HG03097 (cell line): ENCODE results near the gene HOXD8.

ENCODE experiments used
- ATAC-seq: cut with Tn5 transposase; IDR thresholded peaks from one replicate; pipeline ENCODE4 v1.9.1; 2021; ENCODE audit not compliant: unreplicated experiment, low FRiP score

The HOXD8 gene

DNA sequence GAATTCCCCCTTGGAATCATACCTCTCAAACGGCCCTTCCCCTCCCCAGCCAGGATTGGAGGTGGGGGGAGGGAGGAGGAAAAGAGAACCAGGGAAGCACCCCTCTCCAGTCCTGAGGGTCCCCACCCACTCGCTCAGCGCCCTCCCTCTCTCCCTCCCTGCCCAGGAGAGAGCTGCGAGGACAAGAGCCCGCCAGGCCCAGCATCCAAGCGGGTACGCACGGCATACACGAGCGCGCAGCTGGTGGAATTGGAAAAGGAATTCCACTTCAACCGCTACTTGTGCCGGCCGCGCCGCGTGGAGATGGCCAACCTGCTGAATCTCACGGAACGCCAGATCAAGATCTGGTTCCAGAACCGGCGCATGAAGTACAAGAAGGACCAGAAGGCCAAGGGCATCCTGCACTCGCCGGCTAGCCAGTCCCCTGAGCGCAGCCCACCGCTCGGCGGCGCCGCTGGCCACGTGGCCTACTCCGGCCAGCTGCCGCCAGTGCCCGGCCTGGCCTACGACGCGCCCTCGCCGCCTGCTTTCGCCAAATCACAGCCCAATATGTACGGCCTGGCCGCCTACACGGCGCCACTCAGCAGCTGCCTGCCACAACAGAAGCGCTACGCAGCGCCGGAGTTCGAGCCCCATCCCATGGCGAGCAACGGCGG lies 42.0 kb downstream of the HOXD8 start:
- ATAC-seq: no peak

DNA sequence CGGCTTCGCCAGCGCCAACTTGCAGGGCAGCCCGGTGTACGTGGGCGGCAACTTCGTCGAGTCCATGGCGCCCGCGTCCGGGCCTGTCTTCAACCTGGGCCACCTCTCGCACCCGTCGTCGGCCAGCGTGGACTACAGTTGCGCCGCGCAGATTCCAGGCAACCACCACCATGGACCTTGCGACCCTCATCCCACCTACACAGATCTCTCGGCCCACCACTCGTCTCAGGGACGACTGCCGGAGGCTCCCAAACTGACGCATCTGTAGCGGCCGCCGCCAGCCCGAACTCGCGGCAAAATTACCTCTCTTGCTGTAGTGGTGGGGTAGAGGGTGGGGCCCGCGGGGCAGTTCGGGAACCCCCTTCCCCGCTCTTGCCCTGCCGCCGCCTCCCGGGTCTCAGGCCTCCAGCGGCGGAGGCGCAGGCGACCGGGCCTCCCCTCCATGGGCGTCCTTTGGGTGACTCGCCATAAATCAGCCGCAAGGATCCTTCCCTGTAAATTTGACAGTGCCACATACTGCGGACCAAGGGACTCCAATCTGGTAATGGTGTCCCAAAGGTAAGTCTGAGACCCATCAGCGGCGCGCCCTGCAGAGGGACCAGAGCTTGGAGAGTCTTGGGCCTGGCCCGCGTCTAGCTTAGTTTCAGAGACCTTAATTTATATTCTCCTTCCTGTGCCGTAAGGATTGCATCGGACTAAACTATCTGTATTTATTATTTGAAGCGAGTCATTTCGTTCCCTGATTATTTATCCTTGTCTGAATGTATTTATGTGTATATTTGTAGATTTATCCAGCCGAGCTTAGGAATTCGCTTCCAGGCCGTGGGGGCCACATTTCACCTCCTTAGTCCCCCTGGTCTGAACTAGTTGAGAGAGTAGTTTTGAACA lies 42.7 kb downstream of the HOXD8 start:
- ATAC-seq: no peak

DNA sequence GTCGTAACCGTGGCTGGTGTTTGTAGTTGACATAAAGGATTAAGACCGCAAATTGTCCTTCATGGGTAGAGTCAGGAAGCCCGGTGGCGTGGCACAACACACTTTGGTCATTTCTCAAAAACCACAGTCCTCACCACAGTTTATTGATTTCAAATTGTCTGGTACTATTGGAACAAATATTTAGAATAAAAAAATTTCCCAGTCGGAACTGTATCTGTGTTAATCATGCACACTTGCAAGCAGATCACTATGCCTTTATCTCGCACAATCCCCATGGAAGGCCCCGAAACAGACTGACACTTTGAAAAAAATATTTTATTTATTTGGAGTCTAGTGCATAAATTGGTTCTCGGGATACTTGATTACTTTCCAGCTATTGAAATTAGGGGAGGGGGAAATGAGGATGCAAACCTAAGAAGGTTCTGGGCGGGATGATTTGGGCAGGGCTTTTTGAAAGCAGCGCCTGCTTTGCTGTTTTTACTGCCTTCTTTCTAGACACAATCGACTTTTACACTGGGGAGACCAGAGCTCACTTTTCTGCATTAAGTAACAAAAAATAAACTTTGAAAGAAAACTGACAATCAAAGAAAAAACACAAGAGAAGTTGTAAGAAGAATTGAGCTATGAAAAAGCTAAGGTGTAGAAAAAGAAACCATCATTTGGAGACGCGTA lies 43.5 kb downstream of the HOXD8 start:
- ATAC-seq: no peak

DNA sequence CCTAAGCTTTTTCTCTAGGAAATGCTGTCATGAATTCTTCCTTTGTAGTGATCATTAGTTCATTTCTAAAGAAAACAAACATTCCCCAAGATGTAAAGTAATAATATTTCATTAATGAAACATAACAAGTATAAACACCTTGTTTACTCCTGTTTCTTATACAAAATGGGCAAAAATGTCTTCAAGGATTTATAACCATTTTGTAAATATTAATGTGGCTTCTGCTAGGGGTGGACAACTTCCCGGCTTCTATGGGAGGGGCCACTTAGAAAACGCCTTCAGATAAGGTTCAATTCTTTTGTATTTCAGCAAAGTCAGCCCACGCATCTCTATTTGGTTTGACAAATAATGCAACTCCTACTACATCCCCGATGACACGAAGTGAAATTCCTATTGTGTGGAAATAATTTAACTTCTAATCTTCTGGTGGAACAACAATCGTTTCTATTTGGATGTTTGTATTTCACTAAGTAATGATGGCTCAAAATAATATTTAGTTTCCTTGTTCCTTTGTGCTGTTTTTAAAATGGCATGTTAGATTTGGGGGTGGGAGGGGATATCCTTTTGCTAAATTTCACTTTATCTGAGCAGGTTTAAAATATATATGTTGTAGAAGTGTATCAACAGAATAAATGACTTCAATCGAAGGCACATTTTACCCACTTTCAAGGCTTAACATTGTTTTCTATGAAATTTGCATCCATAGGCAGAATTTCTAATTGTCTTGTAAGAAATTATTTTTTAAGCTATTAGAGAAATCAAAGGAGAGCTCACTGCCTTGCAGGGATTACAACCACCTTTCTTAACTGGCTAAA lies 44.3 kb downstream of the HOXD8 start:
- ATAC-seq: no peak

DNA sequence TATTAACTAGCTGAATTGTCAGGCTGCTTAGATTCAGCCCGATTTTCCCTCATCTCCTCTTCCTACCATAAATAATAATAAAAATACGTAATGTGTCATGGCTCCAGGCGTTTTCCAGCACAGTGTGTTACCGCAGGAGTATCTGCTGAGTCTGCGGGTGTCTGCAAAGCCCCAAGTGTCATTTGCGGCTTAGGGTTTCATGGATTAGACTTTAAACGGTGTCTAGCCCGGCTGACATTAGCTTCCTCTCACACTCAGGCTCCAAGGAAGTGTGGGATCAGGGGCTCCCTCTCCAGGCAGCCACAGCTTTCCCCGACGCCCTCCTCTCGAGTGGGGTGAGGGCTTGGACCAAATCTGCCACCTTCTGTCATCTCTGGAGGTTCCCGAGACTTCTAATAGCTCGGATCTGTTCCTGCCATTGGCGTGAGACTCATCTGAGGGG lies 44.9 kb downstream of the HOXD8 start:
- ATAC-seq: no peak

DNA sequence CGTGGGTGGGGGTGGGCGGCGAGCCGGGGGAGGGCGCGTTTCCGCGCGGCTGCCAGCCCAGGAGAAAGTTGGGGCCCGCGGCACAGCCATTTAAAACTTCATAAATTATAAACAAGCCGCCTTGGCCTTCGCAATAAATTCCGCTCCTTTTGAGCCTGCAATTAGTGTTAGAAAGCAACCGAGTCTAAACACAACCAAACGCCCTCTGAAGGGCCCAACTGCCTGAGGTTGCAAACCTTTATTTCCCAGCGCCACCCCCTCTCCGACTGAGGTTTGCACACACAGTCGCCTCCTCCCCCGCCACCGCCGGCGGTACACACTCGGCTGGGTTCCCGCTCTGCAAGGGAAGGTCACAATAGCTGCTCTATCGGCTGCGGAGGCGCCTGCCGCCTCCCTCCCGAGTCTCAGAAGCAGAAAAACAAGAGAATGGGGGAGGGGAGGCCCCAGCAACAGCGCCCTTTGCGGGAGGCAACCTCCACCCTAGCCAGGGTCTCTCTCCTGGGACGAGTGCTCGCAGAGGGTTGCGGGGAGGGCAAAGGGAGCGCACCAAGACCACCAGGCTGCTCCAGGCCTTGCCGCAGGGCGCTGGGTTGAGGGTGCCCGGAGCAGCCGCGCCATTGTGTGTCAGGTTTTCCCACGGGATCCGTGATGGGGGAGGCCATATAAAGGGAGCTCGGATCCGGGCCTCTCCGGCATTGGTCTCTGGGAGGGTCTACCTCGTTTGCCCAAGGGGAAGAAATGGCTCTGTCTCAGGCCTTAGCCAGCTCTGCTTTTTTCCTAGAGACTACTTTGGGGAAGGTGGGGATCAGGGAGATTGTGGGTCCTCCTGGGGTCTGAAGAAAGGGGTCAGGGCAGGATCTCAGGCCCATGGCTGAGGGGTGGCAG lies 45.6 kb downstream of the HOXD8 start:
- no peak for ATAC-seq

DNA sequence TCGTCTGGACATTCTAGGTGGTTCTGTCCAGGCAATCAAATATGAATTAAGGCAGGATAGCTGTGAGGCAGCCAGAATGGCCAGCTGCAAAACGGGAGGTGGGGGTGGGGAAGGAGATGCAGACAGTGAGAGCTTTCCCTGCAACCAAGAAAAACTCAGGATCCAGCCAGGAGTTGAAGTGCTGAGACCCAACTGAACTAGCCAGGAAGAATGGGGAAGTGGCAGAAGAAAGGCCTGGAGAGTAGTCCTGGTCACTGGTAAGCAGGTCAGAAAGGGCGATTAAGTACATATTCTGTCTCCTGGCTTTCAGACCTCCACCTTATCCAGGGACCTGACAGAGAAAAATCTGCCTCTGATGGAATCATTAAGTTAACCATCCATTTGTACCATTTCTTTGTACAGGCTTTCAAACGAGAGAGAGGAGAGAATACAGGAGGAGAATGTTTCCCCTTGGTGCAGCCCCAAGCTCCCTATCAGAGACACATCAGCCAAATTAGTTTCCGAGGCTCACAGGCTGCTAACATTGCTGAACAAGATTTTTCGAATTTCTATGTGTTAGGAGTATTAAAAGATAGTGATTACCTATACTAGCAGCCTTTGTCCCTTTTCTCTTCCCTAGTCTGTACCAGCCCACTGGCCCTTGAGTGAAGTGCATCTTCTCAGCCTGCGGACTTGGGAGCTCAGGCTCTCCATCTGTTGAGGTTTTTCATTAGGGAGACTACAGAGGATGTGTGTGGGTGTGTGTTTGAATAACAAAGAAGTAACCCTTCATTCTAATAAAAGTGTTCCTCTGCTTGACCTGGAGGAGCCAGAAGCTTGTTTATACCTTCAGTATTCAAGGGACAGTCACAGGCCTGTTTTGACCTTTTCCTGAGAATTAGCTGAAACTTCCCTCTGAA lies 46.5 kb downstream of the HOXD8 start:
- ATAC-seq: no peak

DNA sequence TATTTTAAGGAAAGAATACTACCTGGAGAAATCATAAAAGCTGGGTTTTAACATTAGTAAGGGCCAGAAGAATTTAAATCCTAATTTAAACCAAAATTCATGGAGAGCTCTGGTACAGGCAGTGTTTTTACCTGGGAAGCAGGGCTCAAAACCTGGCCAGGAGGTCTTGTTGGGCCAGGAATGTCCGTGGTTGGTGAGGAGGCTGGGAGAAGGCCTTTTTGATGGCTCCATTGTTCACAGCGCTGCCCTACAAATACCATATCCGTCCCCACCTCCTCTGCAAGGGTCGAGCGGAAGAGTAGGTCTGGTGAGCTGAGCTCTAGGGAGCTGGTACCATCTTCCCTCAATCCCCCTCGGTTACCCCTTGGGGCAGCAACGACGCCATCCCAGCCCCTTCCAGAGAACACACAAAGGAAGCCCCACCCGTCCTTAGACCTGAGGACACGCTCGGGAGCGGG lies 48.1 kb downstream of the HOXD8 start:
- ATAC-seq: no peak

DNA sequence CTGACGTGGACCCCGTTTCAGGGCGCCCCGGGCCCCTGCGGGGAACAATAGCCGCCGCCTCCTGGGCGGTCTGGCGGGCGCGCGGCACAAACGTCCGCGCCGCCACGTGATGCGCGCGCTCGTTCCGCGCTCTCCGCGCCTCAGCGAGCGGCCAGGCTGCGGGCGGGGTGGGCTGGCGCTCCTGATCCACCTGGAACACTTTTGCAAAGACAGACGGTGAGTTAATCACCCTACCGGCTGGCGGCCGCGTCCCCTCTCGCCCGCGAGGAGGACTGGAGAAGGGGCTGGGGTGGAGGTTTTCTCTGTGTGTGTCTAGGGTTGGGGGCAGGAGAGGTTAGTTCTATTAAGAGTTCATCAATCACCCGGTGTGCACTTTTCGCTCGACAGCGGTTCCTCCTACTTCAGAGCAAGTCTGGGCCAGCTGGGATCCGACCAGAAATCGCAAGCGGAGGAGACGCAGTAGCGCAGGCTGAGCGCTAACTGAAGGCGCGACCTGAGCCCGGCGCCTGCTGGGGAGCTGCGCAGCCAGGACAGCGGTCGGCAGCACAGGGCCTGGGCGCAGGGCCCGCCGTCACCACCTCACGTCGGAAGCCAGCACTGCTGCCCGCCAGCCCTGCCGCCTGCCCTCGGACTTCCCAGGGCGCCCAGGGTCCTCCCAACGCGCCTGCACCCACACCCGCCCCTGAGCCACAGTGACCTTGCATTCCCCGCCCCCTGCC lies 48.7 kb downstream of the HOXD8 start:
- no peak for ATAC-seq

DNA sequence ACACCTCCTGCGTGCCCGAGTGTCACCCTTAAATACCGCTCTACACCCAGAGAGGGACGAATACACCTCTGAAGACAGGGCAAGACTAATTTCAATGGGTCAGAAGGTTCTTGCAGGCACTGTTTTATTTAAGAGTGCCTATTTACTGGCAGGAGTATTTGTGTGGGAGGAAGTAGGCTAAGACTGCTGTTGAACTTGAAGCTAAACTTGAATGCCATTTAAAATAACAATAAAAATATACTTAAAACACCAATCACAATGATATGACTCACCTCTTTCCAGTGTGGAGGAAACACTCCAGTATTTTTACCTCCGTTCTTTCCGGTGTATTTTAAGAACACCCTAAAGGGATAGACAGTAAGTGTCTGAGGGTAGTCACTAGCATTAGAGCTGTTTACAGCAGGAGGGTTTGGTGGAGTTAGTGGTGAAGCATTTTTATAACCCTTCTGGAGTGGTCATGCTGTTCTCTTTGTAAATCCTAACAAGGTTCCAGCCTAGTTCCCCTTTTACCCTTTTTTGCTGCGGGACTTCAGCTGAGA lies 49.3 kb downstream of the HOXD8 start:
- ATAC-seq: no peak

DNA sequence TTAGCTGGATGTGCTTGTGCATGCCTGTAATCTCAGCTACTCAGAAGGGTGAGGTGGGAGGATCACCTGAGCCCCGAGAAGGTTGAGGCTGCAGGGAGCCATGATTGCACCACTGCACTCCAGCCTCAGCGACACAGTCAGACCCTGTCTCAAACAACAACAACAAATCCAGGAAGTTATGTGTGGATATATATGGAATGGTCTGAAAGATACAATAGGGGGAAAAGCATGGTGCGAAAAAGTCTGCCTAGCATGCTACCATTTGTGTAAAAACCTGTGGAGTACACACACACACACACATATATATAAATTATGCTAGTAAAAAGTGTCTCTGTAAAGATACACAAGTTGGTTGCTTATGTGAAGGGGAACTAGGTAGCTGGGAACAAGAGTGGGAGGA lies 52.0 kb downstream of the HOXD8 start:
- no peak for ATAC-seq
